ENCODE measurements around the gene GAB2. TPM values are rescaled to one million over a fixed set of nuclear protein-coding genes. Genes with fewer than 3 reads are reported as not detected.

The GAB2 gene
- total RNA-seq, 2 experiments from 2014 or later: 1.4 to 1.8 TPM

GRCh38 chr11:78374917-78375316 is 42.7 kb downstream of the GAB2 start:
- no peak for TF ChIP-seq CTCF (IDR thresholded peaks at IDR 0.05)
- Mint-ChIP-seq H3K36me3 (ENCODE audit: low read depth) (no peaks in the 10 kb centered on the region), H3K4me1 (ENCODE audit: low read depth) (peaks cover 3% of the 10 kb centered on the region), H3K4me3 (no peak overlapping the region), H3K9me3 (no peaks in the 10 kb centered on the region), H3K27ac (no peak overlapping the region), H3K27me3 (no peaks in the 10 kb centered on the region)
- DNase-seq (no peak), ATAC-seq (no peak)
- ChIA-PET CTCF (interaction anchor here (0.7 kb wide), 1 partner anchor 467 kb away, joined by 3 read pairs; no protein-coding TSS in a partner anchor), POLR2A (no interaction called here)
- intact Hi-C loops (cut with micrococcal nuclease): no loop called here

GRCh38 chr11:78373689-78374088 is 43.9 kb downstream of the GAB2 start:
- H3K4me1 Mint-ChIP-seq (ENCODE audit: low read depth): no peaks in the 10 kb centered on the region
- ATAC-seq (no peak), DNase-seq (no peak)
- no peak for TF ChIP-seq CTCF (IDR thresholded peaks at IDR 0.05)
- intact Hi-C loops (cut with micrococcal nuclease): no loop called here
- H3K27ac Mint-ChIP-seq: no peak overlapping the region
- ChIA-PET POLR2A (no interaction called here), CTCF (no interaction called here)
- H3K36me3 Mint-ChIP-seq (ENCODE audit: low read depth): no peaks in the 10 kb centered on the region
- H3K9me3 Mint-ChIP-seq: no peaks in the 10 kb centered on the region
- no peak overlapping the region for H3K4me3 Mint-ChIP-seq
- no peaks in the 10 kb centered on the region for H3K27me3 Mint-ChIP-seq

DNA sequence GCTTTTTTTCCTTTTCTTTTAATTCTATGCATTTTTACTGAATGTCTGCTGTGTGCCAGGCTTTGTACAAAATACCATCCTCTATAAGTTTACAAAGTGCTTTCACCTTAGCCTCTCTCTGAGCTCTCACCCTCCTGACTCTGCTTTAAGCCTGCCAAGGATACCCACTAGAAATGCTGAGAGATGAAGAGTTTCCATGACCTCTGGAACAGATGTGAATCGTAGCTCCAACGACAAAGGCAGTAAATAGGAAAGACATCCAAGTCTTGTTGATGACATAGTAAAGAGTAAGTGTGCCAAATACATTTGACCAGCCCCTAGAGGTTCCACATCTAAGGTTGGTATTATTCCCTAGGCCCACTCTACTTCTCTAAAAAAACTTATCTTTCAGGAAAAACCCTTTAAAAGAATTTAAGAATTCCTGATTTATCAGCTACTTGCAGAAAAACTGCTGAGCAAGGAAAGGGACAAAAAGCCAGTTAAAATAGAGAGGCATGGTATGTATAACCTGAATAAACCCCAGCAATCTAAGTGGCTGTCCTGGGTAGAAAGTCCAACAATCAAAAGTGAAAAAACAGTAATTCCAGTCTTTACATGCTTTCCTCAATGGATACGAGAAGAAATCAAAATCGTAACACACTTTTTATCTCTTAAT is 45.4 kb downstream of the GAB2 start:
- DNase-seq (no peak), ATAC-seq (no peak)
- TF ChIP-seq CTCF (IDR thresholded peaks at IDR 0.05): no peak
- H3K27ac Mint-ChIP-seq: no peak overlapping the region
- CTCF ChIA-PET: no interaction called here
- H3K36me3 Mint-ChIP-seq (ENCODE audit: low read depth): no peaks in the 10 kb centered on the region
- POLR2A ChIA-PET: no interaction called here
- no peaks in the 10 kb centered on the region for H3K9me3 Mint-ChIP-seq
- no peaks in the 10 kb centered on the region for H3K4me1 Mint-ChIP-seq (ENCODE audit: low read depth)
- H3K27me3 Mint-ChIP-seq: no peaks in the 10 kb centered on the region
- intact Hi-C loops (cut with micrococcal nuclease): no loop called here
- no peak overlapping the region for H3K4me3 Mint-ChIP-seq

DNA sequence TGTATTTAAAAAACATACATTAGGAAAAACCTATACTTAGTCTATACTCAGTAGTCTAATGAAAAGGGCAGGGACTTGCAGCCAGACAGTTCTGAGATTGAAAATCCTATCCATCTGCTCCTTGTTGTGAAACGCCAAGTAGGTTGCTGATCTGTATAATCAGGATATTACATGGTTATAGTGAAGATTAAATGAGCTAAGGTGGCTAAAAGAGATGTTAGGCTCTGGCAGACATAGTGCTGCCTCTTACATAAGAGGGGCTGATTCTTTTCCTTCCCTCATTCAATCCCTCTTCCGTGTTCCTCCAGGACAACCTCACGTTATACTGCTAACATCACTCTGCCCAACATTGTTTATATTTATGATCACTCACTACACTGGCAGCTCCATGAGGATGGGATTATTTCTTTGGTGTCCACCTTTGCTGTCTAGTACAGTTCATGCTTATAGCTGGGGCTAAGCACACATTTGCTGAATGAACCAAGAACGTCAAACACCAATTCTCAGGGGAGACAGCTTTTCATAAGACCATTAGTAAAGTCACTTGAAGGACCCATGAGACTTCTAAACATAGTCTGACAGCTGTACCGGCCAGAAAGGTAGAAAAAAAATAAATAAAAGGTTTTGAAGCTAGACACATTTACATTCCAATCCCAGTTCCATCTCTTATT is 46.3 kb downstream of the GAB2 start:
- no peak overlapping the region for H3K27ac Mint-ChIP-seq
- no peaks in the 10 kb centered on the region for H3K4me1 Mint-ChIP-seq (ENCODE audit: low read depth)
- no peaks in the 10 kb centered on the region for H3K36me3 Mint-ChIP-seq (ENCODE audit: low read depth)
- ChIA-PET POLR2A (no interaction called here), CTCF (no interaction called here)
- H3K27me3 Mint-ChIP-seq: no peaks in the 10 kb centered on the region
- no peak overlapping the region for H3K4me3 Mint-ChIP-seq
- ATAC-seq (no peak), DNase-seq (no peak)
- no peaks in the 10 kb centered on the region for H3K9me3 Mint-ChIP-seq
- intact Hi-C loops (cut with micrococcal nuclease): no loop called here
- no peak for TF ChIP-seq CTCF (IDR thresholded peaks at IDR 0.05)

- Mint-ChIP-seq H3K9me3 (no peaks in the 10 kb centered on the region), H3K4me1 (ENCODE audit: low read depth) (no peaks in the 10 kb centered on the region), H3K27me3 (no peaks in the 10 kb centered on the region), H3K36me3 (ENCODE audit: low read depth) (no peaks in the 10 kb centered on the region), H3K27ac (no peak overlapping the region), H3K4me3 (no peak overlapping the region)
- ChIA-PET CTCF (no interaction called here), POLR2A (no interaction called here)
- TF ChIP-seq CTCF (IDR thresholded peaks at IDR 0.05): no peak
- DNase-seq (no peak), ATAC-seq (no peak)
- intact Hi-C loops (cut with micrococcal nuclease): no loop called here
Observed at GRCh38 chr11:78370406-78371172, 47.0 kb downstream of the GAB2 start.

Data from activated CD8-positive, alpha-beta T cell treated with anti-CD3 and anti-CD28 coated beads for 36 hours (primary cell).